GM19240 (cell line): ENCODE measurements around the gene ACSF3.
"Not testable (repeated sequence)": the region's sequence is repeated elsewhere in the genome, so short reads cannot be mapped to it uniquely, and the experiment has no call there.

Experiments
- DNase-seq: peaks from one replicate; pipeline ENCODE4 v3.0.0; 2011; ENCODE audit warnings: low spot score; ENCODE audit not compliant: insufficient read length

ACSF3 gene

DNA sequence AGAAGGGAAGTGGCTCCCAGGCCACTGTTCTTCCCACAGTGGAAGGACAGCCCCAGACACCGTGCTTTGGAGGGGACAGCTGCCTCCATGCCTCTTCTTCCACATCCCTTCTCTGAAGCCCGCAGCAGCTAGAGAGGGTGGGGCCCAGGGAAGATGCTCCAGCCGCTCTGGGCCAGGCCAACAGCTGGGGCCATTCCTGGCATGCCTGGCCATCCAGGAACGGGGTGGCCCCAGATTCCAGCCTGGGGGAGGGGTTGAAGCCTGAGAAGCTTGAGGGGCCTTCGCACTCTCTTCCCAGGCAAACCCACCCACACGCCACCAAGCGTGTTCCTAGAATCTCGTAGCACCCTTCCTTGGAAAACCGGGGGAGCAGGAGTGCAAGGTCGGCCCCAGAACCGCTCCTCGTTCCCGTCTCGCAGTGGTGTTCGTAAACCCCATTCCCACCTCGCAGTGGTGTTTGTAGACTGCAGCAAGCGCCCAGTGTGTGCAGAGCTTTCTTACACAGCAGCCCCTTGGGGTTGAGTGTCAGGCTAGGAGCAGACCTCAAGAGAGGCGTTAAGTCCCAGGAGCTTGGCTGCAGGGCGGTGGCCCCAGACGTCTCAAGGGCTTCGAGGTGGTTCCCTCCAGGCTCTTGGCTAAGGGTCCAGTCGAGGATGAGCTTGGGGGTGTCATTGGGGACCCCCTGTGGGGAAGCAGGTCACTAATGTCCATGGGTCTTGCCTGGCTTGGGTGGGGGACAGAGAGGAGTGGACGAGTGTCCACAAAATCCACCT is 80.6 kb downstream of the ACSF3 start:
- DNase-seq: no peak

DNA sequence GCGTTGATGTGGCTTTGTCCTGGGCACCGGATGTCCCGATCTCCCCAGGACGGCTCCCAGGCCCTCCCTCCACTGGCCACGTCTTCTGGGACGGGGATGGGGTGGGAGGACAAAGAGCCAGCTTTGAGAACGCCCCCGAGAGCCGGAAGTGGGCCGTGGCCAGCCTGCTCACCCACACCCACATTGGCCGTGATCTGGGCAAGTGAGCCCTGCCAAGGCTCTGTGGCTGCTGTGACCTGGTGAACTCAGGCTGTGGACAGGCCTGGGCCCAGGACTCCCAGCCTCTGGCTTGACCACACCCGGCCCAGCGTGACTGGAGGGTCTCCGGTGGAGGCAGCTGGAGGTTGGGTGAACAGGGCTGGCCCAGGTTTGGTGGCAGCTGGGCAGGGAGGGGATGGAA is 81.2 kb downstream of the ACSF3 start:
- no peak for DNase-seq

DNA sequence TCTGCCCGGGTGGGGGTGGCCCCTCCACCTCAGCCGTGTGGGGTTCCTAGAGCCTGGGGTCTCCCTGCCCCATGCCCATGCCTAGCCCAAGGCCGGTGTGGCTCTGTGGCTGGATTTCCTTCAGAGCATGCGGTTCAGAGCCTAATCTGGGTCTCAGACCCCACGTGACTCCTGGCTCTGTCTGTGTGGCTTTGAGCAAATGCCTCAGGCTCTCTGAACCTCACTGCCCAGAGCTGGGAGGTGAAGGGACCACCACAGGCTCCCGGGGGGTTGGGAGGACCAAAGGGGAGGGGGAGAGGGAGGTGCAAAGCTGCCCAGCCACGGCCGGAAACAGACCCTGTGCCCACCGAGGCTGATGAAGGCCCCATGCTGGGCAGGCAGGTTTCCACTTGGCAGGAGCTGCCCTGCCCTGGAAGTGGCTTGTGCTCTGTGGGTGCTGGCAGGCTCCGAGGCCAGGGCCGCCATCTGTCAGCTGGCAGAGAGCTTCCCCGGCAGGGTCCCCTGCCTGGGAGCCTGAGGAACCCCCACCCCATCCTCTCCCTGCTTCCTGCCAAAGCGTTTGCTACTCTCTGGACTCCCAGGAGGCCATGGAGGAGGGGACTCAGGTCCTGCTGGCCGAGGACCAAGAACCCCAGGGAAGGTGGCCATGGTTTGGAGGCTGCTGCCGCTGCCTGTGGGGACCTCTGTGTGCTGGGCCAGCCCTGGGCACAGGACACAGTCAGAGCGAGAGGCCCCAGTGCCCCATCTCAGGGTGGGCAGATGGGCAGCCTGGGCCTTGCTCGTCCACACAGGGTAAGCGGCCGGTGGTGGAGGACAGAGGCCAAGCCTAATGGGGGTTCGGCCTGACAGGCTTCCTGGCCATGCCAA is 81.9 kb downstream of the ACSF3 start:
- no peak for DNase-seq

DNA sequence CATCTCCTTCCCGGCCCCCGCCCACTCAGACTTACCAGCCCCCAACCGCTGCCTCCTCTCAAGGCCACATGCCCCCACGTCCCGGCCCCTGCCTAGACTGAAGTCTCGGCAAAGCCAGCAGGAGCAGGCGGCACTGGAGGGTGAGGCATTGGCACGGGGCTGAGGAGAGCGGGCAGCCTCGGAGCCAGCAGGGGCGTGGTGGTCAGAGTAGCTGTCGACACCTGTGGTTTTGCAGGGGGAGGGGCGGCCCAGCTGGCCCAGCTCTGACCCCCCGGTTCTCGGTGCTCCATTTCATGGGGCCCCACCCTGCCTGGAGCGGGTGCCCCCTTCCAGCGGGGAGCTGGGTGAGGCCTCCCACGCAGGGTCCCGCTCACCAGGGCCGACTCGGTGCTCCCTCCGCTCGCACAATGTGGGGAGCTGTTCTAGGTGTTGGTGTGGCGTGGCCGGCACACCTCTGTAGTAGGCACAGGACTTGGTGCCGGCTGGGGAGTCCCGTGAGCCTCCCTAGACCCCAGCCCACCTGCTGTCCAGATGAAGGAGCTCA is 82.6 kb downstream of the ACSF3 start:
- no peak for DNase-seq

DNA sequence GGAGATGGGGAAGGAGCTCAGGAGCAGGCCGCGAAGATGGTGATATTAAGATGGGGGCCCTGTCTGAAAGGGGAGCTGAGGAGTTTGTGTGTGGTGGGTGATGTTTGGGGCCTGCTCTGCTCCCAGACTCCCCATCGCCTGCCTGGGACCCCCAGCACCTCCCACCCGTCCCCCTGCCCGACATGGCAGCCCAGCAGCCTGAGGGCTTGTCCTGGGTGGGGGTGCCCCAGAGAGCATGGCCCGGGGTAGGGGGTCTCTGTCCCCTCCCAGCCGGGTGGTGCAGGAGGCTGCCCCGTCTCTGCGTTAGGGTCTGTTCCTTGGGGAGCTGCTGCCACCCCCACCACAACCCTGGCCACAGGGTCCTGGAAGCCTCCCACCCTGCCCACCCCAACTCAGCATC is 83.1 kb downstream of the ACSF3 start:
- no peak for DNase-seq

DNA sequence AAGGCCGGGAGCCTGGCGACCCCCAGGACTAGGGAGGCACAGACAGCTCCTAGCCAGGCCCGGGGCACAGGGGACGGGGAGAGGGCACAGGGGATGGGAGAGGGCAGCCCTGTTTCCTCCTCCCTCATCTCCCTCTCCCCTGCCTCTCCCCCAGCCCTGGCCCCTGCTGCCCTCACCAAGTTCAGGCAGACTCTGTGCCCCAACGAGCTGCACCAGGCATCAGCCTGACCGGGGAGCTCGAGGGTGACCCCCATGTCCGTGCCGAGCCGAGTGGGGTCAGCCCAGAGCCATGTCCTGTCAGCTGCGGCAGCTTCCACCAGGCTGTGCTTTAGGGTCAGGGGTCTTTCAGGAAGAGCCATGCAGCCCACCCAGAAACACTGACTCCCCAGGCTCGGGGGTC is 83.8 kb downstream of the ACSF3 start:
- no peak for DNase-seq

DNA sequence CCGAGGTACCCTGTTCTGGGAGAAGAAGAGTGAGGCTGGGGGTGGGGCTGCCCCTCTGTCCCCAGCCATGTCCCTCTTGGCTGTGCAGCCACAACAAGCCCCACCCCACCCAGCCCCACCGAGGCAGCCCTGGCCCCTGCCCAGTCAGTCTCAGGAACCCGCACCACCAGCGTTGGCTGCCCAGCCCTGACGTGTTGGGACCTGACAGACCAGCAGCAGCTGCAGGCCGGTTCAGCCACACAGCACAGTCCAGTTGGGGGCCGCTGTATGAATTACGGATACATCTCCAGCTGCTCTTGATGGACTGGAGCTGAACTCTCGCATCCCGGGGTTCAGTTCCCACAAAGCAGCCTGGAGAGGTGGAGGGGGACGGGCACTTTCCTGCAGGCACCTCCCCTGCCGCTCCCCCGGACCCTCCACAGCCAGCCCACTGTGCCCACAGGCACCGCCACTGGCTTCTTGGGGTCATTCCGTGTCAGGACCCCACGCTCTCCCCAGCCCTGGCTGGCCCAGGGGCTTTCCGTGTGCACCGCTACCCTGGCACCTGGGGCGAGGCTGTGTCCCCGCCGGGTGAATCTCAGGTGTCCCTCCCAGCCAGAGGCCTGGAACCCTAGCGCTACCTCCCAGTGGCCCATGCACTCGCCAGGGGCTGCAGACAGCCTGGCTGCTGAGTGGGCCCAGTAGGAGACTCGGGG is 84.9 kb downstream of the ACSF3 start:
- no peak for DNase-seq

DNA sequence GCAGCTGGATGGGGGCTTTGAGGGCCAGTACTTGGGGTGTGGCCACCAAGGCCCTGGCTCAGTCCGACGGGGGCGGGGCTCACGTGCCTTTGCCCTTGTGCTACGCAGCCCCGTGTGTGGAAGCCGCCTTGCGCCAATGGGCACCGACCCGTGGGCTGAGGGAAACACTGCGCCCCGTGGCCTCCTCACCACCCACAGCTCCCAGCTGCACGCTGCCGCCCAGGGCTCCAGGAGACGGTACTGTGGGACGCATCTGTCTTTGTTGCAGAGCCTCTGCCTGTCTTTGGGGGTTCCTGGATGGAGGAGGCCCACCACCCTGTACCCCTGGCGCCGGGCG is 85.5 kb downstream of the ACSF3 start:
- no peak for DNase-seq

DNA sequence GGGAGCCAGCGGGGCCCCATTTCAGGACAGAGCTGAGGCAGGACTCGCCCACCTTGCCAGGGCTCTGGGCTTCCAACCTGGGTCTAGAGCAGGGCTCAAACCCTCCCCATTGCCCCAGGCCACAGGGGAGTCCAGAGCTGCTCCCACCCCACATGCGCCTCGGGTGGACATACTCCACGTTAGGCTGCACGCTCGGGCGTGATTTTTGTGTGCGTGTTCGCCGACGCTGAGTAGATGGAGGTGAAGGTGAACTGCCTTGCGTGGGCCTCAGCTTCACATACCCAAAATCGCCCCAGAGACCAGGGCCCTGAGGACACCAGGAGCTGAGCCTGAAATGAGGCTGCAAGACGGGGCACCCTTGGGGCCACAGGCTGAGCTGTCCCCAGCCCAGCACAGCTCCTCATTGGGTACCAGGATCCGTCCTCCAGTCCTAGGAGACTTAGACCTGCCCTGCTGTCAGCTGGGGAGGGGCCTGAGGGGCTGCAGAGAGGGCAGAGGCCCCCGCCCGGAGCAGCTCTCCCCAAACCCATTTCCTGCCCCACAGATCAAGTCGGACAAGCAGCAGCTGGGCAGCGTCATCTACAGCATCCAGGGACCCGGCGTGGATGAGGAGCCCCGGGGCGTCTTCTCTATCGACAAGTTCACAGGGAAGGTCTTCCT is 86.1 kb downstream of the ACSF3 start:
- DNase-seq: no peak

DNA sequence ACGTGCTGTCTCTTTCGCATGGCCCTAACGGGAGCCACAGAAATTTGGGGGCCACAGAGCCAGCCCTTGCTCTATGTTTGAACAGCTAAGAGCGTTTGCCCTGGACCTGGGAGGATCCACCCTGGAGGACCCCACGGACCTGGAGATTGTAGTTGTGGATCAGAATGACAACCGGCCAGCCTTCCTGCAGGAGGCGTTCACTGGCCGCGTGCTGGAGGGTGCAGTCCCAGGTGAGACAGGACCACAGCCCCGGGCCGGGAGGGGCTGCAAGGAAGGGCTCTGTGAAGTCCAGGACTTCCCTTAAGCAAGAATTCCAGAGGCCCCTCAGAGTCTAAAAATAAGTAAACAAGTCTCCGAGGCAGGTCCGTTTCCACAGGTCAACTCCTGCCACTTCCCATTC is 89.8 kb downstream of the ACSF3 start:
- no peak for DNase-seq

DNA sequence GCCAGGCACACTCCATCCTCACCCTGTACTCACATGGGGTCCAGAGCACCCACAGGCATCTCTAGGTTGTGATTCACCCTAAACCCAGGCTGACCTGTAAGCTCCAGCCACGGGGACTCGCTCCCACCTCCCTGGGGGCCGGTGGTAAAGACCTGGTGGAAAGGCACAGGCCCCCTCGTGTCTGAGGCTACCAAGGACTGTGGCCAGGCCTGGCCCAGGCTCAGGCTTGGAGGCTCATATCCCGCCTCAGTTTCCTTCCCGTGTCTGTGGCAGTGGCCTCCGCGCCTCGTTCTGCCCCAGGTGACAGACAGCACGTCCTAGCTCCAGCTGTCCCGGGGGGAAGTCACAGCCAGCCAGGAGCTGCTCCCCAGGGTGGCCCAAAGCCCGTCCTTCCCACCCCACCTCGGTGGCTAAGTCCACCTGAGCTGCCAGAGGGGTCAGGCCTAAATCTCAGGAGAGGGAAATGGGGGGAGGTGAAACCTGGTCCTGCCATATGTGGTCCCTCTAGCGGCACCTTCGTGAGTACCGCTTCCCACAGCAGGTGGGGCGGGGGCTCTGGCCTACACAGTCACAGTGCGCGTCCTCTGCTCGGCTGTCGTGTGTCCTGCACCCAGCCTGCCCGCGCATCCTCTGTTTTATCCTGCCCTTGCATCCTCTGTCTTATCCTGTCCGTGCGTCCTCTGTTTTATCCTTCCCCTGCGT is 90.5 kb downstream of the ACSF3 start:
- DNase-seq: no peak

DNA sequence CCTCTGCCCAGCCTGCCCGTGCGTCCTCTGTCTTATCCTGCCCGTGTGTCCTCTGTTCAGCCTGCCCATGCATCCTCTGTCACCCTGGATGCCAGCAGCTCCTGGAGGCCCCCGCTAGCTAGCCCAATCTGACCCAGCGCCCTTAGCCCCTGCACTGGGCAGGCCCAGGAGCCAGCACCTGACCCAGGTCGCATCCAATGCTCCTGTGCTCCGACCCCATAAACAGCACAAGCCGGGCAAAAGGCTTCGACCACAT is 91.0 kb downstream of the ACSF3 start:
- DNase-seq: no peak

DNA sequence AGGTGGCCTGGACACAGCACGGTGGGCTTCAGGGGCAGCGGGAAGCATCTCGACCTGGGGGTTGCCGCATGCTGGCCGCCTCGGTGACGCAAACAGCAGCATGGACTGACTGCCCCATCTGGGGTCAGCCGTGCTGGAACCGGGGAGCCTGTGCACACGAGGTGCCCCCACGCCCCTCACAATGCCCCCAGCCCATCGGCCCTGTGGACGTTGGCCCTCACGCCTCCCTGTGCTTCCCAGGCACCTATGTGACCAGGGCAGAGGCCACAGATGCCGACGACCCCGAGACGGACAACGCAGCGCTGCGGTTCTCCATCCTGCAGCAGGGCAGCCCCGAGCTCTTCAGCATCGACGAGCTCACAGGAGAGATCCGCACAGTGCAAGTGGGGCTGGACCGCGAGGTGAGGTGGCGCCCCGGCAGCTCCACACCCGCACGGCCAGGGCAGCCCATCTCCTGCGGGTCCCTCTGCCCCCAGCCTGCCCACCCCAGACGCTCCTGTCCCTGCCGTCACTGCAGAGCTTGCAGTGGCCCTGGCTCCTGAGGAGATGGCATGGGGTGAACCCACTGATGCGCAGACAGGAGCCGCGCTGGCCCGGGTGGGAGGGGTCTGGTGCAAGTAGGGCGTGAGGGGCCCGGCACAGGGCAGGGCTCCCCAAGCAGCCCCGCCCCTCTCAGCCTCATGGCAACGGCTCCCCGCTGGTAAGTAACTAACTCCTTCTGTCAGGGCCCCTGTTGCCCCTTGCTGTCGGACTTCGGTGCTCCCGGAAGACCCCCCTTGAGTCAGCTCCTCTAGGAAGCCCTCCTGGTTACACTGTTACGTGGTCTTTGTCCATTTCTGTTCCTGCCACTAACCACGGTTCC is 91.5 kb downstream of the ACSF3 start:
- DNase-seq: no peak

DNA sequence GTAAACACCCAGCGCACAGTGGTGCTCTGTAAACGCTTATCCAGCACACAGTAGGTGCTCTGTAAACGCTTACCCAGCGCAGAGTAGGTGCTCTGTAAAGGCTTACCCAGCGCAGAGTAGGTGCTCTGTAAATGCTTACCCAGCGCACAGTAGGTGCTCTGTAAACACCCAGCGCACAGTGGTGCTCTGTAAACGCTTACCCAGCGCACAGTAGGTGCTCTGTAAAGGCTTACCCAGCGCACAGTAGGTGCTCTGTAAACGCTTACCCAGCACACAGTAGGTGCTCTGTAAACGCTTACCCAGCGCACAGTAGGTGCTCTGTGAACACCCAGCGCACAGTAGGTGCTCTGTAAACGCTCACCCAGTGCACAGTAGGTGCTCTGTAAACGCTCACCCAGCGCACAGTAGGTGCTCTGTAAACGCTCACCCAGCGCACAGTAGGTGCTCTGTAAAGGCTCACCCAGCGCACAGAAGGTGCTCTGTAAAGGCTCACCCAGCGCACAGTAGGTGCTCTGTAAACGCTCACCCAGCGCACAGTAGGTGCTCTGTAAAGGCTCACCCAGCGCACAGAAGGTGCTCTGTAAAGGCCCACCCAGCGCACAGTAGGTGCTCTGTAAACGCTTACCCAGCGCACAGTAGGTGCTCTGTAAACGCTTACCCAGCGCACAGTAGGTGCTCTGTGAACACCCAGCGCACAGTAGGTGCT is 92.4 kb downstream of the ACSF3 start:
- not testable (repeated sequence) for DNase-seq

DNA sequence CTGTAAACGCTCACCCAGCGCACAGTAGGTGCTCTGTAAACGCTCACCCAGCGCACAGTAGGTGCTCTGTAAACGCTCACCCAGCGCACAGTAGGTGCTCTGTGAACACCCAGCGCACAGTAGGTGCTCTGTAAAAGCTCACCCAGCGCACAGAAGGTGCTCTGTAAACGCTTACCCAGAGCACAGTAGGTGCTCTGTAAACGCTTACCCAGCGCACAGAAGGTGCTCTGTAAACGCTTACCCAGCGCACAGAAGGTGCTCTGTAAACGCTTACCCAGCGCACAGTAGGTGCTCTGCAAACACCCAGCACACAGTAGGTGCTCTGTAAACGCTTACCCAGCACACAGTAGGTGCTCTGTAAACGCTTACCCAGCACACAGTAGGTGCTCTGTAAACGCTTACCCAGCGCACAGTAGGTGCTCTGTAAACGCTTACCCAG is 93.0 kb downstream of the ACSF3 start:
- not testable (repeated sequence) for DNase-seq

DNA sequence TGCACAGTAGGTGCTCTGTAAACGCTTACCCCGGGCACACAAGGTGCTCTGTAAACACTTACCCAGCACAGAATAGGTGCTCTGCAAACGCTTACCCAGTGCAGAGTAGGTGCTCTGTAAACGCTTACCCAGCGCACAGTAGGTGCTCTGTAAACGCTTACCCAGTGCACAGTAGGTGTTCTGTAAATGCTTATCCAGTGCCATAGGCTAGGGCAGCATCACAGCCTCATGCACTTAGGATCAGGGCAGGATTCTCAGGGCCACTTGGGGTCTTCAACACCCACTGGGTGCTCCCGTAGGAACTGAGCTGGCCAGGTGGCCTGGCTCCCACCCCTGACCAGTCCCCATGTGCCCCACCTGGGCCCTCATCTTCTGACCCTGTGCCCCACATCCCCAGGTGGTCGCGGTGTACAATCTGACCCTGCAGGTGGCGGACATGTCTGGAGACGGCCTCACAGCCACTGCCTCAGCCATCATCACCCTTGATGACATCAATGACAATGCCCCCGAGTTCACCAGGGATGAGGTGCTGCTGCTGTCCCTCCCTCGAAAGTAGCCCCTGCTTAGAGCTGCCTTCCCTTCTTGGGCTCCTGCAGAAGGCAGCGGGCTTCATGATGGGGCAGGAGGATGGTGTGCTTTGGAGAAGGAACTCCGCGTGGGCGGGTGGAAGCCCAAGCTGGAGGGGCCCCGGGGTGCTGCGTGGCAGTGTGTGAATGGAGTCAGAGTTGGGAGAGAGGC is 93.5 kb downstream of the ACSF3 start:
- DNase-seq: no peak

DNA sequence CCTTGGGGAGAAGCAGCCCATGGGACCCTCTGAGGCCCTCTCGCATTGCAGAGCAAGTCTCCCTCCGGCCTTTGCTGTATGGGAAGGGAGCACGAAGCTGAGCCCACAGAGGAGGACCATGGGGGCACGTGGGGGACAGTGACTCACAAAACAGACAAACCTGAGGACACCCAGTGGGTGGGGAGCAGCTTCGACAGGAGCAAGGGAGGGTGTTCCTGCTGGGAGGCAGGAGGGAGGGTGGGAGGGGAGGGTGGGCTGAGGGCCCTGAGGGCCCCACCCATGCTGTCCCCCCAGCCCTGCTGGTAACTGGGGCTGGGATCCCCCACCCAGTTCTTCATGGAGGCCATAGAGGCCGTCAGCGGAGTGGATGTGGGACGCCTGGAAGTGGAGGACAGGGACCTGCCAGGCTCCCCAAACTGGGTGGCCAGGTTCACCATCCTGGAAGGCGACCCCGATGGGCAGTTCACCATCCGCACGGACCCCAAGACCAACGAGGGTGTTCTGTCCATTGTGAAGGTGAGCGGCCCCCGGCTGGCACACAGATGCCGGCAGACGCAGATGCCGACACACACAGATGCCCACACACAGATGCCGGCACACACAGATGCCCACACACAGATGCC is 94.2 kb downstream of the ACSF3 start:
- DNase-seq: no peak
